ENCODE data around the gene LSMEM2.

The LSMEM2 gene

GRCh38 chr3:50327129-50327528 lies 48.2 kb downstream of the LSMEM2 start:
- TF ChIP-seq, protein P1, sequence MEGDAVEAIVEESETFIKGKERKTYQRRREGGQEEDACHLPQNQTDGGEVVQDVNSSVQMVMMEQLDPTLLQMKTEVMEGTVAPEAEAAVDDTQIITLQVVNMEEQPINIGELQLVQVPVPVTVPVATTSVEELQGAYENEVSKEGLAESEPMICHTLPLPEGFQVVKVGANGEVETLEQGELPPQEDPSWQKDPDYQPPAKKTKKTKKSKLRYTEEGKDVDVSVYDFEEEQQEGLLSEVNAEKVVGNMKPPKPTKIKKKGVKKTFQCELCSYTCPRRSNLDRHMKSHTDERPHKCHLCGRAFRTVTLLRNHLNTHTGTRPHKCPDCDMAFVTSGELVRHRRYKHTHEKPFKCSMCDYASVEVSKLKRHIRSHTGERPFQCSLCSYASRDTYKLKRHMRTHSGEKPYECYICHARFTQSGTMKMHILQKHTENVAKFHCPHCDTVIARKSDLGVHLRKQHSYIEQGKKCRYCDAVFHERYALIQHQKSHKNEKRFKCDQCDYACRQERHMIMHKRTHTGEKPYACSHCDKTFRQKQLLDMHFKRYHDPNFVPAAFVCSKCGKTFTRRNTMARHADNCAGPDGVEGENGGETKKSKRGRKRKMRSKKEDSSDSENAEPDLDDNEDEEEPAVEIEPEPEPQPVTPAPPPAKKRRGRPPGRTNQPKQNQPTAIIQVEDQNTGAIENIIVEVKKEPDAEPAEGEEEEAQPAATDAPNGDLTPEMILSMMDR (conservative IDR thresholded peaks at IDR 0.05; ENCODE audit: low read depth), result no peak
- ChIA-PET CTCF (no interaction called here), POLR2A (ENCODE audit: low non-redundant PET) (no interaction called here)
- H3K27ac ChIP-seq, result peak overlapping the region; percentile 88
- DNase-seq (ENCODE audit: low spot score), result no peak

- CTCF ChIA-PET, result no interaction called here
- POLR2A ChIA-PET (ENCODE audit: low non-redundant PET), result interaction anchor here (0.6 to 0.8 kb wide), 3 partner anchors 45 to 77 kb away, joined by 3 read pairs; no protein-coding TSS in a partner anchor
- peak within 1 kb of the TSS; percentile 88 for H3K27ac ChIP-seq
- peak; percentile 94 for DNase-seq (ENCODE audit: low spot score)
- TF ChIP-seq, protein P1 (conservative IDR thresholded peaks at IDR 0.05; ENCODE audit: low read depth), result no peak
Measured at GRCh38 chr3:50327943-50328691, 49.2 kb downstream of the LSMEM2 start, which contains the start of gene TUSC2. TSS of gene TUSC2 (minus strand) at chr3:50328223. CDS start at chr3:50328099, 124 bp downstream.

DNA sequence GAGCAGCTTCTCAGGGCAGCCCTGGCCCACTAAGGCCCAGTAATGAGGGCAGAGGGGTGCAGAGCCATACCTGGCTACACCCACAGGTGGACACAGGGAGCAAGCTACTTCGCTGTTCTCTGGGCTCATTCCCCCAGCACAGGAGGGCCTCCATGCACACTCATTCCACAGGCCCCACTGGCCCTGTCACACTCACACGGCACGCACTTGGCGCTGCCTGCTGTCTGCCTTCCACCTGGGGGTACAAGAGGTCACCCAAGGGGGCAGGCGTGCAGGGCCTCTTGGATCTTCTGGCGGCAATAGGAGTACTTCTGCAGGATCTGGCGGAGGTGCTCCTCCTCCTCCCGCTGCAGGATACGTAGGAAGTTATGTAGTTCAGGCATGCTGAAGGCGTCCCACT lies 51.4 kb downstream of the LSMEM2 start:
- ChIA-PET CTCF (no interaction called here), POLR2A (ENCODE audit: low non-redundant PET) (no interaction called here)
- H3K27ac ChIP-seq, result peak overlapping the region; percentile 88
- DNase-seq (ENCODE audit: low spot score), result no peak
- TF ChIP-seq, protein P1 (conservative IDR thresholded peaks at IDR 0.05; ENCODE audit: low read depth), result no peak

DNA sequence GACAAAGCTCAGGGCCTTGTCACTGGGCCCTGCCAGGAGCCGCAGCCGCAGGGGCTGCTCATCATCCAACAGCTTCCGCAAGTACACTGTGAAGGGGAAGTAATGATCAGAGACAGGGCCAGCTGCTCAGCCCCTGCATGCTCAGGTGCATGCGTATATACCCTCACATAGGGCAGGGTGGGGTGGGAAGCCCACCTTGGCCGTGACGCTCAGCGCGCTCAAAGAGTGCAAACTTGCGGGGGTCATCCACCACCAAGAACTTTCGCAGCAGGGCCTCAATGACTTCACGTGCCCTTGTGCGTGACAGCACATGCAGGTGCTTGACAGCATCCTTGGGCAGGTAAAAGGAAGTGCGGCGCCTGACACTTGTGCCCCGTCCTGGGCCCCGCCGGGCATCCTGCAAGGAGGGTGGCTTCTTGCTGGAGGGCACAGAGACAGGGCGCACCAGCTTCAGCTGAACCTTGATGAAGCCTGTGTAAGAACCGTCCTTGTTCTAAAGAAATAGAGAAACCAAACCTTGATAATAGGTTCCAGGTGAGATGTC lies 52.5 kb downstream of the LSMEM2 start:
- CTCF ChIA-PET, result no interaction called here
- no peak for DNase-seq (ENCODE audit: low spot score)
- POLR2A ChIA-PET (ENCODE audit: low non-redundant PET), result interaction anchor here (0.6 kb wide), 1 partner anchor 52 kb away, joined by 6 read pairs; no protein-coding TSS in a partner anchor
- peak overlapping the region; percentile 98 for H3K27ac ChIP-seq
- TF ChIP-seq, protein P1 (conservative IDR thresholded peaks at IDR 0.05; ENCODE audit: low read depth), result no peak

- DNase-seq (ENCODE audit: low spot score), result no peak
- POLR2A ChIA-PET (ENCODE audit: low non-redundant PET), result no interaction called here
- TF ChIP-seq, protein P1 (conservative IDR thresholded peaks at IDR 0.05; ENCODE audit: low read depth), result no peak
- CTCF ChIA-PET, result no interaction called here
- H3K27ac ChIP-seq, result peak overlapping the region; percentile 98
Measured at GRCh38 chr3:50333744-50334328, 54.9 kb downstream of the LSMEM2 start.

DNA sequence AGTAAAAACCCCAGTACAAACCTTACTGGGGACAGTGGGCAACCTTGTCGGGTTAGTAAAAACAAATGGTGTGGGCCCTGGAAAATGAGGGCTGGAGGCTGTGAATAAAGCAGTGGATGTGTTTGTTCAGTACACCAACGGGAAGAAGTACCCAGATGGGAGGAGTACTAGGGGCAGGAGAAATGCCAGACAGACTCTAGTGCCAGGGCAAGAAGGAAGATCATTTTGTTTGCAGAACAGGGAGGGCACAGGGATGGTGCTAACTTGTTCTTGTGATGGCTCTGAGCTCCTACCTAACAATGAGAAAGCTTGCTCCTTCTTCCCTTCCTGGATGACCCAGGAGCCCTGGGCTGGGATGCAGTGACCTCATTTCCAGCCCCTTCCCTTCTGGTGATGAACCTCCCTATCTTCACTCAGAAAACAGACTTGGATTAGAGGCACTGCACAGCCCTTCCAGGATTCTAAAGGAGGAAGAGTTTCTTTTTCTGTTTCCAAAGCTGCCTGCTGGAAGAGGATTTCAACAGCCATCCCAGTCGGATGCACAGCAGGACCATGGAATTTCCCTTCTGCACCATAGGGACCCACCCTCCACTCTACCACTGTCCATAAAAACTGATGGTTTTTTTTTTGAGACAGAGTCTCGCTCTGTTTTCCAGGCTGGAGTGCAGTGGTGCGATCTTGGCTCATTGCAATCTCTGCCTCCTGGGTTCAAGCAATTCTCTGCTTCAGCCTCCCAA lies 55.6 kb downstream of the LSMEM2 start:
- ChIA-PET CTCF (no interaction called here), POLR2A (ENCODE audit: low non-redundant PET) (no interaction called here)
- peak overlapping the region; percentile 98 for H3K27ac ChIP-seq
- DNase-seq (ENCODE audit: low spot score), result no peak
- TF ChIP-seq, protein P1 (conservative IDR thresholded peaks at IDR 0.05; ENCODE audit: low read depth), result no peak
